Activated CD4-positive, alpha-beta memory T cell treated with anti-CD3 and anti-CD28 coated beads for 36 hours (primary cell): ENCODE measurements around the gene NINJ1. TPM values are rescaled to one million over a fixed set of nuclear protein-coding genes. Genes with fewer than 3 reads are reported as not detected.

Experiments used
- CTCF ChIA-PET: fragments of 350-600 bp; sonication (Branson Sonifier 250); formaldehyde crosslinking; loops from one replicate; lab custom pipeline; 2021; ENCODE audit warnings: antibody characterized with exemption, inconsistent platforms; lab: Charles Lee
- POLR2A ChIA-PET: fragments of 350-600 bp; sonication (Branson Sonifier 250); formaldehyde crosslinking; loops from one replicate; lab custom pipeline; 2021; ENCODE audit warnings: antibody characterized with exemption; lab: Charles Lee
- DNase-seq: peaks from one replicate; pipeline ENCODE4 v3.0.0-alpha.2; 2020
- H3K27ac Mint-ChIP-seq: one replicate; pipeline ENCODE4 v1.8.0; 2021; ENCODE audit warnings: mixed read lengths
- H3K27me3 Mint-ChIP-seq: one replicate; pipeline ENCODE4 v1.8.0; 2021; ENCODE audit warnings: mixed read lengths
- H3K36me3 Mint-ChIP-seq: one replicate; pipeline ENCODE4 v1.8.0; 2021; ENCODE audit warnings: mixed read lengths
- H3K4me1 Mint-ChIP-seq: one replicate; pipeline ENCODE4 v1.8.0; 2021; ENCODE audit warnings: low read depth, mixed read lengths
- H3K4me3 Mint-ChIP-seq: one replicate; pipeline ENCODE4 v1.8.0; 2021; ENCODE audit warnings: mild to moderate bottlenecking, mixed read lengths
- H3K9me3 Mint-ChIP-seq: one replicate; pipeline ENCODE4 v1.8.0; 2021; ENCODE audit warnings: mixed read lengths
- intact Hi-C: fragments of 100-400 bp; cut with micrococcal nuclease; formaldehyde crosslinking; loops from one replicate; pipeline ENCODE4 v1.15.1; 2023
- total RNA-seq, 2 experiments: library from RNA; stranded (reverse); gene quantifications; one replicate each; pipeline ENCODE4 v1.2.3, GENCODE V29; 2021

The NINJ1 gene
- total RNA-seq, 2 experiments from 2014 or later: 77.9 to 82.0 TPM

GRCh38 chr9:93116072-93116961 is 17.7 kb downstream of the NINJ1 start:
- H3K9me3 Mint-ChIP-seq: no peaks in the 10 kb centered on the region
- intact Hi-C loops: no loop called here
- H3K27me3 Mint-ChIP-seq: no peaks in the 10 kb centered on the region
- CTCF ChIA-PET: no interaction called here
- peaks cover 9% of the 10 kb centered on the region for H3K36me3 Mint-ChIP-seq
- H3K4me1 Mint-ChIP-seq: peaks cover 14% of the 10 kb centered on the region
- no peak overlapping the region for H3K27ac Mint-ChIP-seq
- POLR2A ChIA-PET: no interaction called here
- DNase-seq: no peak
- no peak overlapping the region for H3K4me3 Mint-ChIP-seq

- ChIA-PET POLR2A (no interaction called here), CTCF (interaction anchor here (0.6 kb wide), 1 partner anchor 187 kb away, joined by 3 read pairs; no protein-coding TSS in a partner anchor)
- no peak for DNase-seq
- Mint-ChIP-seq H3K36me3 (peaks cover 11% of the 10 kb centered on the region), H3K4me3 (no peak overlapping the region), H3K27ac (no peak overlapping the region), H3K9me3 (no peaks in the 10 kb centered on the region), H3K27me3 (no peaks in the 10 kb centered on the region), H3K4me1 (peaks cover 15% of the 10 kb centered on the region)
- intact Hi-C loops: no loop called here
These were observed 18.5 kb downstream of the NINJ1 start for GRCh38 chr9:93115486-93116071.

GRCh38 chr9:93114984-93115335 is 19.1 kb downstream of the NINJ1 start:
- ChIA-PET POLR2A (no interaction called here), CTCF (interaction anchor here (0.6 kb wide), 1 partner anchor 188 kb away, joined by 3 read pairs; no protein-coding TSS in a partner anchor)
- Mint-ChIP-seq H3K27me3 (no peaks in the 10 kb centered on the region), H3K9me3 (no peaks in the 10 kb centered on the region), H3K36me3 (peaks cover 9% of the 10 kb centered on the region), H3K4me1 (peaks cover 11% of the 10 kb centered on the region), H3K4me3 (no peak overlapping the region), H3K27ac (peak overlapping the region; percentile 50)
- intact Hi-C loops: no loop called here
- DNase-seq: no peak

GRCh38 chr9:93114169-93114983 is 19.7 kb downstream of the NINJ1 start:
- ChIA-PET POLR2A (no interaction called here), CTCF (interaction anchor here (1.1 kb wide), 1 partner anchor 10 kb away, joined by 3 read pairs; no protein-coding TSS in a partner anchor)
- peak overlapping the region; percentile 50 for H3K27ac Mint-ChIP-seq
- peaks cover 6% of the 10 kb centered on the region for H3K4me1 Mint-ChIP-seq
- no peak for DNase-seq
- intact Hi-C loops: no loop called here
- no peaks in the 10 kb centered on the region for H3K27me3 Mint-ChIP-seq
- peaks cover 9% of the 10 kb centered on the region for H3K36me3 Mint-ChIP-seq
- H3K4me3 Mint-ChIP-seq: no peak overlapping the region
- no peaks in the 10 kb centered on the region for H3K9me3 Mint-ChIP-seq

GRCh38 chr9:93112864-93113389 is 21.1 kb downstream of the NINJ1 start:
- peaks cover 20% of the 10 kb centered on the region for H3K4me1 Mint-ChIP-seq
- ChIA-PET CTCF (interaction anchor here (1.1 kb wide), 1 partner anchor 8 kb away, joined by 3 read pairs; no protein-coding TSS in a partner anchor), POLR2A (no interaction called here)
- no peak overlapping the region for H3K27ac Mint-ChIP-seq
- no peak overlapping the region for H3K4me3 Mint-ChIP-seq
- no peaks in the 10 kb centered on the region for H3K9me3 Mint-ChIP-seq
- H3K27me3 Mint-ChIP-seq: no peaks in the 10 kb centered on the region
- H3K36me3 Mint-ChIP-seq: peaks cover 12% of the 10 kb centered on the region
- DNase-seq: no peak
- intact Hi-C loops: no loop called here

GRCh38 chr9:93112116-93112863 is 21.8 kb downstream of the NINJ1 start:
- H3K9me3 Mint-ChIP-seq: no peaks in the 10 kb centered on the region
- H3K4me3 Mint-ChIP-seq: no peak overlapping the region
- H3K4me1 Mint-ChIP-seq: peaks cover 26% of the 10 kb centered on the region
- H3K27me3 Mint-ChIP-seq: no peaks in the 10 kb centered on the region
- POLR2A ChIA-PET: no interaction called here
- no peak for DNase-seq
- H3K36me3 Mint-ChIP-seq: peaks cover 16% of the 10 kb centered on the region
- intact Hi-C loops: no loop called here
- CTCF ChIA-PET: no interaction called here
- H3K27ac Mint-ChIP-seq: no peak overlapping the region

- H3K4me3 Mint-ChIP-seq: no peak overlapping the region
- POLR2A ChIA-PET: no interaction called here
- CTCF ChIA-PET: no interaction called here
These were observed 22.5 kb downstream of the NINJ1 start for GRCh38 chr9:93111371-93112115.

GRCh38 chr9:93111001-93111370 is 23.1 kb downstream of the NINJ1 start:
- intact Hi-C loops: no loop called here
- ChIA-PET POLR2A (no interaction called here), CTCF (no interaction called here)
- peaks cover 16% of the 10 kb centered on the region for H3K36me3 Mint-ChIP-seq
- no peak overlapping the region for H3K4me3 Mint-ChIP-seq
- no peak overlapping the region for H3K27ac Mint-ChIP-seq
- no peaks in the 10 kb centered on the region for H3K27me3 Mint-ChIP-seq
- DNase-seq: no peak
- no peaks in the 10 kb centered on the region for H3K9me3 Mint-ChIP-seq
- peaks cover 37% of the 10 kb centered on the region for H3K4me1 Mint-ChIP-seq

More at GRCh38 chr9:93111371-93112115, 22.5 kb downstream of the NINJ1 start:
- H3K36me3 Mint-ChIP-seq: peaks cover 16% of the 10 kb centered on the region
- H3K4me1 Mint-ChIP-seq: peaks cover 34% of the 10 kb centered on the region
- intact Hi-C loops: no loop called here
- peak; percentile 45 for DNase-seq
- no peaks in the 10 kb centered on the region for H3K27me3 Mint-ChIP-seq
- H3K27ac Mint-ChIP-seq: no peak overlapping the region
- no peaks in the 10 kb centered on the region for H3K9me3 Mint-ChIP-seq

GRCh38 chr9:93110311-93110855 is 23.7 kb downstream of the NINJ1 start:
- Mint-ChIP-seq H3K27ac (no peak overlapping the region), H3K4me1 (peaks cover 43% of the 10 kb centered on the region), H3K4me3 (no peak overlapping the region), H3K27me3 (no peaks in the 10 kb centered on the region), H3K9me3 (no peaks in the 10 kb centered on the region), H3K36me3 (peaks cover 16% of the 10 kb centered on the region)
- ChIA-PET CTCF (interaction anchor here (1.5 to 6.7 kb wide), 6 partner anchors 9 to 192 kb away, joined by 3 to 80 read pairs (median 24); partner anchors contain the start of gene CARD19), POLR2A (no interaction called here)
- no peak for DNase-seq
- intact Hi-C loops: no loop called here

GRCh38 chr9:93108291-93109041 is 25.6 kb downstream of the NINJ1 start:
- H3K27me3 Mint-ChIP-seq: no peaks in the 10 kb centered on the region
- intact Hi-C loops: loop anchor here (1.0 to 2.0 kb wide), 4 partner anchors 40 to 194 kb away; no protein-coding TSS in a partner anchor
- no peak overlapping the region for H3K4me3 Mint-ChIP-seq
- H3K36me3 Mint-ChIP-seq: peaks cover 31% of the 10 kb centered on the region
- ChIA-PET POLR2A (interaction anchor here (0.7 to 1.5 kb wide), 3 partner anchors 12 to 44 kb away, joined by 3 to 6 read pairs (median 5); partner anchors contain the start of gene NINJ1), CTCF (interaction anchor here (0.6 to 6.7 kb wide), 49 partner anchors 11 to 396 kb away, joined by 3 to 80 read pairs (median 5); partner anchors contain the start of genes CARD19 and NINJ1)
- peaks cover 55% of the 10 kb centered on the region for H3K4me1 Mint-ChIP-seq
- peaks cover 12% of the 10 kb centered on the region for H3K9me3 Mint-ChIP-seq
- H3K27ac Mint-ChIP-seq: peak overlapping the region; percentile 77
- DNase-seq: peak; percentile 82
